ENCODE measurements around the gene RPEL1.
"Not testable (repeated sequence)": the region's sequence is repeated elsewhere in the genome, so short reads cannot be mapped to it uniquely, and the experiment has no call there.

Gene RPEL1

DNA sequence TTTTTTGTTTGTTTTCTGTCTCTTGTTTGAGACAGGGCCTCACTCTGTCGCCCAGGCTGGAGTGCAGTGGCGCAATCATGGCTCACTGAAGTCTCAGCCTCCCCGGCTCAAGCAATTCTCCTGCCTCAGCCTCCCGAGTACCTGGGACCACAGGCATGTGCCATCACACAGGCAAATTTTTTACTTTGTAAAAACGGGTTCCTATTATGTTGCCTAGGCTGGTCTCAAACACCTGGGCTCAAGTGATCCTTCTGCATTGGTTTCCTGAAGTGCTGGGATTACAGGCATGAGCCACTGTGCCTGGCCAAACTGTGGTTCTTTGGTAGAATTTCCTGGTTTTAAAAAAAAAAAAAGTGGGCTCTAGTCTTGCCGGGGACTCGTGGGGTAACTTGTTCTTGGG lies at the start of gene RPEL1:
TSS of gene RPEL1 (plus strand) at position 301 of the 400 bp plus-strand sequence. CDS start 110 bp downstream, outside the sequence.
- H2AFZ ChIP-seq; H3K27me3 ChIP-seq (ENCODE audit: control insufficient read depth, insufficient read depth, low read length); H3K4me1 ChIP-seq; H3K4me2 ChIP-seq (ENCODE audit: low read length); H3K36me3 ChIP-seq (ENCODE audit: control insufficient read depth, insufficient read depth, low read length); H3K4me3 ChIP-seq (ENCODE audit: low read depth, low read length); H3K79me2 ChIP-seq; H3K27ac ChIP-seq; H3K9me3 ChIP-seq (ENCODE audit: control insufficient read depth, low read length); H3K9ac ChIP-seq: not testable (repeated sequence)

DNA sequence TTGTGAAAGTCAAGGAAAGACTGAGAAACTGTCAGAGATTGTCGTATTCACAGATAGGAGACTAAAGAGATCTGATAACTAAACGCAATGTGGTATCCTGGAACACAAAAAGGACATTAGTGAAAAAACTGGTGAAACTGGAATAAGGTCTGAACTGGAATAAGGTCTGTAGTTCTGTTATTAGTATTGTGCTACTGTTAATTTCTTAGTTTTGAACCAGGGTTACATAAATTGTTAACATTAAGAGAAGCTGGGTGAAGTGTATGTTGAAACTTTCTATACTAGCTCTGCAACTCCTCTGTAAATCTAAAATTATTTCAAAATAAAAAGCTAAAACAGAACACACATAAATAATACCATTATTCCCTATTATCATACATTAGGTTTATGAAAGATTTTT lies 49.2 kb upstream of the RPEL1 start:
- Histone ChIP-seq H3K4me3 (ENCODE audit: low read depth, low read length) (no peak overlapping the region), H3K9me3 (ENCODE audit: control insufficient read depth, low read length) (no peaks in the 10 kb centered on the region), H3K9ac (no peak overlapping the region), H2AFZ (peak overlapping the region; percentile 61), H3K79me2 (peaks cover 7% of the 10 kb centered on the region), H3K36me3 (ENCODE audit: control insufficient read depth, insufficient read depth, low read length) (no peaks in the 10 kb centered on the region), H3K27ac (peak overlapping the region; percentile 62), H3K4me1 (peaks cover 31% of the 10 kb centered on the region), H3K27me3 (ENCODE audit: control insufficient read depth, insufficient read depth, low read length) (no peaks in the 10 kb centered on the region), H3K4me2 (ENCODE audit: low read length) (peak overlapping the region; percentile 50)
- TF ChIP-seq, protein P1, sequence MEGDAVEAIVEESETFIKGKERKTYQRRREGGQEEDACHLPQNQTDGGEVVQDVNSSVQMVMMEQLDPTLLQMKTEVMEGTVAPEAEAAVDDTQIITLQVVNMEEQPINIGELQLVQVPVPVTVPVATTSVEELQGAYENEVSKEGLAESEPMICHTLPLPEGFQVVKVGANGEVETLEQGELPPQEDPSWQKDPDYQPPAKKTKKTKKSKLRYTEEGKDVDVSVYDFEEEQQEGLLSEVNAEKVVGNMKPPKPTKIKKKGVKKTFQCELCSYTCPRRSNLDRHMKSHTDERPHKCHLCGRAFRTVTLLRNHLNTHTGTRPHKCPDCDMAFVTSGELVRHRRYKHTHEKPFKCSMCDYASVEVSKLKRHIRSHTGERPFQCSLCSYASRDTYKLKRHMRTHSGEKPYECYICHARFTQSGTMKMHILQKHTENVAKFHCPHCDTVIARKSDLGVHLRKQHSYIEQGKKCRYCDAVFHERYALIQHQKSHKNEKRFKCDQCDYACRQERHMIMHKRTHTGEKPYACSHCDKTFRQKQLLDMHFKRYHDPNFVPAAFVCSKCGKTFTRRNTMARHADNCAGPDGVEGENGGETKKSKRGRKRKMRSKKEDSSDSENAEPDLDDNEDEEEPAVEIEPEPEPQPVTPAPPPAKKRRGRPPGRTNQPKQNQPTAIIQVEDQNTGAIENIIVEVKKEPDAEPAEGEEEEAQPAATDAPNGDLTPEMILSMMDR (IDR thresholded peaks at IDR 0.05) = no peak

DNA sequence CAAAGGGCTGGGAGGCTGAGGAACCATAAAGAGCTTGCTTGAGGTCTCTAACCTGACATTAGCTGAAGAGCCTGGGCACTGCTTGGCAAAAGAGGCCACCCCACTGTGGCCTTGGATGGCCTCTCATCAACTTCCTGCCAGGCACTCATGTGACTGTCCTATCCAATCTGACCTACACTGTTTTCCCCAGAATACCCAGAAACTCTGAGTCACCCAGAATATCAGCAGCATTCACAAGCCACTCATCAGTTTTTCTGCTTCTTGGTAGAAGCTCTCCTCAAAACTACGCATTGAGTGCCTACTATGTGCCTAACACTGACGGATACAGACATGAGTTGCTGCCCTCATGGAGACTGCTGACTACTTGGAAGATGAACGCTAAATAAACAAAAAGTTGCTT lies 48.5 kb upstream of the RPEL1 start:
- Histone ChIP-seq H3K9me3 (ENCODE audit: control insufficient read depth, low read length) (no peaks in the 10 kb centered on the region), H3K27ac (peak overlapping the region; percentile 62), H3K79me2 (peaks cover 2% of the 10 kb centered on the region), H3K27me3 (ENCODE audit: control insufficient read depth, insufficient read depth, low read length) (no peaks in the 10 kb centered on the region), H2AFZ (peak overlapping the region; percentile 61), H3K4me2 (ENCODE audit: low read length) (peak overlapping the region; percentile 50), H3K36me3 (ENCODE audit: control insufficient read depth, insufficient read depth, low read length) (no peaks in the 10 kb centered on the region), H3K9ac (no peak overlapping the region), H3K4me1 (peaks cover 31% of the 10 kb centered on the region), H3K4me3 (ENCODE audit: low read depth, low read length) (no peak overlapping the region)
- TF ChIP-seq, protein P1 (IDR thresholded peaks at IDR 0.05) = no peak

DNA sequence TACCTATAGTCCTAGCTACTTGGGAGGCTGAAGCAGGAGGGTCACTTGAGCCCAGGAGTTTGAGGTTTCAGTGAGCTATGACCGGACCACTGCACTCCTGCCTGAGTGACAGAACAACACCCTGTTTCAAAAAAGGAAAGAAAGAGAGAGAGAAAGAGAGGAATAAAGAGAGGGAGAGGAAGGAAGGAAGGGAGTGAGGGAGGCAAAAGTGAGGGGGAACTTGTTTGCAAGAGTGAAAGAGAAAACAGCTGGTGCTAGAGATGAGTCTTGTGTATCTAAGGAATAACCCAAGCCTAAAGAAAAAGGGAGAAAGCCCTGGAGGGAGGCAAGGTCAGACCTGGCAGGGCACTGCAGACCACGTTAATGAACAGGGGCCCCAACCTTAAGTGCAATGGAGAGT lies 47.8 kb upstream of the RPEL1 start:
- H3K4me1 ChIP-seq = peaks cover 31% of the 10 kb centered on the region
- TF ChIP-seq, protein P1 (IDR thresholded peaks at IDR 0.05) = no peak
- no peaks in the 10 kb centered on the region for H3K27me3 ChIP-seq (ENCODE audit: control insufficient read depth, insufficient read depth, low read length)
- H3K79me2 ChIP-seq = no peaks in the 10 kb centered on the region
- H3K36me3 ChIP-seq (ENCODE audit: control insufficient read depth, insufficient read depth, low read length) = no peaks in the 10 kb centered on the region
- H3K9ac ChIP-seq = no peak overlapping the region
- H3K4me2 ChIP-seq (ENCODE audit: low read length) = no peak overlapping the region
- no peaks in the 10 kb centered on the region for H3K9me3 ChIP-seq (ENCODE audit: control insufficient read depth, low read length)
- H3K4me3 ChIP-seq (ENCODE audit: low read depth, low read length) = no peak overlapping the region
- peak overlapping the region; percentile 61 for H2AFZ ChIP-seq
- peak overlapping the region; percentile 62 for H3K27ac ChIP-seq

DNA sequence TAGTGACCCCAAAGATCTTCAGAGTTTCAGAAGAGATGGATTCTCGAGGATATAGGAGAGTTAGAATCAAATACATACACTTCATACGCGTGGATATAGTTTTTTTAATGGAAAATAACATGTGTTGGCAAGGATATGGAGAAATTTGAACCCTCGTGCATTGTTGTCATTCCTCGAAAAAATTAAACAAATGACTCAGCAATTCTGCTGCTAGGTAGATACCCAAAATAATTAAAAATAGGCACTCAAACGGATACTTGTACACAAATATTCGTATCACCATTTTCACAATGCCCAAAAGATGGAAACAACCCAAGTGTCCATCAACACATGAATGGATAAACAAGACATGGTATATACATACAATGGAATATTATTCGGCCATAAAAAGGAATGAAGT lies 47.0 kb upstream of the RPEL1 start:
- Histone ChIP-seq H3K4me2 (ENCODE audit: low read length) (no peak overlapping the region), H3K36me3 (ENCODE audit: control insufficient read depth, insufficient read depth, low read length) (no peaks in the 10 kb centered on the region), H3K4me3 (ENCODE audit: low read depth, low read length) (no peak overlapping the region), H3K27me3 (ENCODE audit: control insufficient read depth, insufficient read depth, low read length) (no peaks in the 10 kb centered on the region), H3K9ac (no peak overlapping the region), H3K9me3 (ENCODE audit: control insufficient read depth, low read length) (no peaks in the 10 kb centered on the region), H3K4me1 (peaks cover 28% of the 10 kb centered on the region), H2AFZ (peak overlapping the region; percentile 61), H3K27ac (no peak overlapping the region), H3K79me2 (no peaks in the 10 kb centered on the region)
- TF ChIP-seq, protein P1 (IDR thresholded peaks at IDR 0.05) = no peak
